IMR-90 (cell line): Measurements from ENCODE around the gene ANKRD31.

Source experiments
- CEBPB ChIP-seq: IDR thresholded peaks from 2 replicates; pipeline ENCODE4 v1.6.1; 2012; ENCODE audit warnings: low read depth, low read length, improper control_type of control experiment
- CTCF ChIP-seq: conservative IDR thresholded peaks from 2 replicates; pipeline ENCODE4 v1.5.1; 2012; ENCODE audit warnings: mild to moderate bottlenecking, low read depth, low read length, improper control_type of control experiment
- MAFK ChIP-seq: IDR thresholded peaks from 2 replicates; pipeline ENCODE4 v1.6.1; 2012; ENCODE audit warnings: low read depth, low read length, improper control_type of control experiment
- MXI1 ChIP-seq: IDR thresholded peaks from 2 replicates; pipeline ENCODE4 v1.6.1; 2012; ENCODE audit warnings: low read depth, mild to moderate bottlenecking, low read length, moderate library complexity, borderline replicate concordance

- TF ChIP-seq CTCF (no peak), CEBPB (no peak), MXI1 (no peak), MAFK (no peak)
Measured at GRCh38 chr5:75062925-75063531, 173.7 kb downstream of the ANKRD31 start.
